ENCODE measurements around the gene ENOX1.

Gene ENOX1

DNA sequence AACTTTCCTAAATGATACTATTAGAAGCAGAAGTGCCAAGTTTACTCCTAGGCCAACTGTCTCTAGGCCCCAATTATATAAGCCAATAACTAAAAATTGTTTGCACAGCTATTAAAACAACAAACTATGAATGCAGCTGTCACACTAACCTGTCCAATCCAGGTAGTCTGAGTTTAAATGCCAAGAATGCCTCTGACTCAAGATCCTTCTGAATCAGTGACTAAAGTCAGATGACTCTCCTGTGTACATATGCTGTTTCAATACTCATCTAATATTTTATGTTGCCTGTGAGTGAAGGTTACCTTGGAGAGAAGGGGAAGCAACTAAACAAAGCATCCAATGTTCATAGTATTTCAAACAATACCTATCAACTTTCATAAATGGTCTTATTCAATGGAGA is 257.0 kb downstream of the ENOX1 start:
- DNase-seq, result no peak

GRCh38 chr13:43528992-43529391 is 257.8 kb downstream of the ENOX1 start:
- DNase-seq, result no peak

- no peak for DNase-seq
Measured at GRCh38 chr13:43522788-43523187, 264.0 kb downstream of the ENOX1 start.

DNA sequence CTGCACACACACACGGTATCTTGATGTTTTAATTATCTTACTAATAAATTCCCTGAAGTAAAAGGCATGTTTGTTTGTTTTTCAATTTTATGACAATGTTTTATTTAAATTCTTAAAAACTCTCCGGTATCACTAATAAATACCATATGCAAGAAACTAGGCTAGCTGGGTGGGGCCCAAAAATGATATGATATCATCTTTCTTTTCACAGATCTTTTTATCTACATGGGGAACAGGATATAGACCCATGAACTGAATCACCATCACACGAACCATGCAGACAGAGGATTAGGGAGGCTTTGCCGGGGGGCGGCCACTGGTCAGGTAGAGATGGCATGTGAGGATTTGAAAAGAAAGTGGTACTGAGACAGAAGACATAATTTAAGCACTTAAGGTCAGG is 266.4 kb downstream of the ENOX1 start:
- DNase-seq, result no peak

DNA sequence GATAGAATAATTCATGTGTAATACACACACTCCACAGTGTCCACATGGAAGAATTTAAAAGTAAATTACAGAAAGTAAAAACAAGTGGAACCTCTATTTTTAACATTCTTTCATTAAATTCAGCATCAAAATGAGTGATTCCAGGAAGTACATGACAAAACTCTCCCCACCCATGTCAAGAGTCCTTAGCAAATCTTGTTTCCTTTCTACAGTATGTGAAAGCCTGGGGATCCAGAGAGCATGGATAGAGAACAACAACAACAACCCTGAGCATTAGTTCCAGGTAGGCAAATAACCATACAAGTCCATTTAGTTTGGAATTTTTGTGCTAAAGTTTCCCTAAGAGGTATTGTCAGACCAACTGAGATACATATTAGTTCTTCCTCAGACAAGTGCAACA is 267.9 kb downstream of the ENOX1 start:
- no peak for DNase-seq

- no peak for DNase-seq
Measured at GRCh38 chr13:43516401-43516833, 270.4 kb downstream of the ENOX1 start.

- no peak for DNase-seq
Measured at GRCh38 chr13:43515531-43515930, 271.2 kb downstream of the ENOX1 start.

DNA sequence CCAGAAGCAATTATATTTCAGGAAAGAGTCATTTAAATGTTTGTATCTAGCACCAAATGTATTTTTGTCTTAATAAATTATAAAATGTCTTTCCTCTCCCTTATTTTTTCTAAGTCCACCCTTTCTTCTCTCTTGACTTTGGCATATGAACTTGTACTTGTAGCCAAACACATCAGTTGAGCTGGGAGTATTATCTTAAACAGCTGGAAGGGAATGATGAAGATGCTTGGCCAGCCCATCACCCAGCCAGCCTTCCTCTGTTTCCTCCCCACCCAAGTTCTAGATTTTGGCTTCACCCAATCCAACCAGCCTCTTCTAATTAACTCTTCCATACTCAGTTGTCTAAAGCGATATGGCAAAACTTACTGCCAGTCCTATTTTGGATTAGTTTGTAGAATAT is 272.5 kb downstream of the ENOX1 start:
- no peak for DNase-seq

DNA sequence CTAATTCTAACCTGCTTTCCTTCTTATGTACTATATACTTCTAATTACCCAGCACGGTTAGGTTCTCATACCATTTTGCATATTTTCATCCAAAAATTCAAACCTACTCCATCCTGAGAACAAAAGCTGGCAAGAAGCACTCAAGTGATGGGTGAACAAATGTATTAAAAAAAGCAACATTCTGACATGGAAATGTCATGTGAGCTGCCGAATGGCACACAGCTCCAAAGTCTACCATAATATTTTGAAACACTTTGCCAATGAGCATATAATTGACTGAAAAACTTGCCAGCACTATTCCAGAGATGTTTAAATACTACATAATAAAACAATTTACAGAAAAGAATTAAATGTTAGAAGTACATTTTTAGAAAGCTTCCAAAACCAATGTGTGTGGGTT is 274.6 kb downstream of the ENOX1 start:
- no peak for DNase-seq

DNA sequence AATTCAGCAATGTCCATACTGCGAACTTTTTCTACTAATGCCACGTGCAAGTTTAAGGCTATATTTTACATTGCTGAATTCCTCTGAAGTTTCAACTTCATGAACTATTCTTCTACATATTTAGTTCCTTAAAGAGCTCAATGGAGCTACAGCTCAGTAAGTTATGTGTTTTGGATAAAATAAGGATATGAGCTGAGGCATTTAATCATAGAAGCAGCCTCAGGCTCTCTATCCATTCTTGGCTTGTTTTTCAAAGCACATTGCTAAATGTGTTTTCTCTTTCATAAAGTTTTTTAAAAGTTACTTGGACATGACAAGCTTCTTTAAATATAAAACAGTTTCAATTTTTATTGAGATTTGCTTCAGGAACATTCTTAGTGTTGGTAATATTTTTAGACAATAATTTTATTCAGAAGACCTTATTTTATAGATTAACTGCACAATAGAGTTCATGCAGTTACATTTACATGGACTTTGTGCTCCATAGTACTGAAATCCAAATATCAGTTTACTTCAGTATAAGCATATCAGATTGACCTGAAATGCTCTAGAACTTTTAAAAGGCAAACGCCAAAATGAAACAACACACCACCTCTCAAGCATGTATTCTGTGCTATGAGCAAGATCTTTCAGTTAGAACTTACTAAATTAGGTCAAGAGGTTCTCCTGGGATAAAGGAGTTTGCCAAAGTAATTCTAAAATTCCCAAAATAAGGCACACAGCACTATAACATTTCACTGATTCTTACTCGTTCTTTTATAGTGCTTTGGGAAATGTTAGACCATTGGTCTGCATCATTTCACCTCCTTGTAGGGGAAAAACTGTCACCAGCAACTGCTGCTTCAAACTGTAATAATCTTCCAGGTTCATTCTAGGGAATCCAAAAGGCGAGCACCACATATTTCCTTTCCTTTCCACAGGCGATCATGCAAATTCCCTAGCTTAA is 275.5 kb downstream of the ENOX1 start:
- no peak for DNase-seq

DNA sequence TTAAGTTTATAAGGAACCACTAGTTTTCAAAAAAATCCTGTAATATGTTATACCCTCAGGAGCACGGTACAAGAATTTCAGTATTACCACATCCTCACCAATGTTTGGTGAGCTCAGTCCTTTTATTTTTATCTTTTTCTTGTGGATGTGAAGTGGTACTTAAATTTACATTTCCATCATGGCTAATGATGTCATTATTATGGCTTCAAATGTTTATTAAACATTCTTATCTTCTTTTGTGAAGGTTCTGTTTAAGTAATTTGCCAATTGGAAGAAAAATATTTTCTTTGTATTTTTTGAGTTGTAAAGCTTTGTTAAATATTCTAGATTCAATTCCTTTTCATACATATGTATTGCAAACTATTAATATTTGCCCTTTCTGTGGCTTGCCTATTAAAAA is 291.0 kb downstream of the ENOX1 start:
- DNase-seq, result no peak

DNA sequence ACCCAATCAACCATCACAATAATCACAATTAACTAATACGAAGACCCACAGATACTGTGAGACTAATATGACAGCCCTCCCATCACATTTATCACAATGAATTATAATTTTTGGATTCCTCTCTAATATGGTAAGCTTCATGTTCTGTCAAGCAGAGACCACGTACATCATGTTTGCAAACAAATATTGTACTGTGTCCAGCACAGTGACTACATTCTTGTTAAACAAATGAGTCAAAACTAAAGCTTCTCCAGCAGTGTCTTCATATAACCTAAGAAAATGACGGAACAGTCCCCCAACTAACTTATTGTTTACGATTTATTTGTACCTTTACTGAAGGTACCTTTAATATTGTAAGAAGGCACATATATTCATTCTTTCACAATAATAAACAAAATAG is 292.6 kb downstream of the ENOX1 start:
- DNase-seq, result no peak

GRCh38 chr13:43493496-43494000 is 293.2 kb downstream of the ENOX1 start:
- DNase-seq, result no peak

DNA sequence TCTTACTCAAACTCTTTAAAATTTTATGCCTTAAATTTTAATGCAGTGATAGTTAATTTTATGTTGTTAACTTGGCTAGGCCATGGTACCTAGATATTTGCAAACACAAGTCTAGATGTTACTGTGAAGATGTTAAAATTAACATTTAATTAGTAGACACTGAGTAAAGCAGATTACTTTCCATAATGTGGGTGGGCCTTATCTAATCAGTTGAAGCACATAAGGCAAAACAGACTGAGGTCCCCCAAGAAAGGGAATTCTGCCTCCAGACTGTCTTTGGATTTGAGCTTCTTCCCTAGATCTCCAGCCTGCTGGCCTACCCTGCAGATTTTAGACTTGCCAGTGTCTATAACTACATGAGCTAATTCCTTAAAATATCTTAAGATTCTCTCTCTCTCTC is 294.0 kb downstream of the ENOX1 start:
- DNase-seq, result no peak

DNA sequence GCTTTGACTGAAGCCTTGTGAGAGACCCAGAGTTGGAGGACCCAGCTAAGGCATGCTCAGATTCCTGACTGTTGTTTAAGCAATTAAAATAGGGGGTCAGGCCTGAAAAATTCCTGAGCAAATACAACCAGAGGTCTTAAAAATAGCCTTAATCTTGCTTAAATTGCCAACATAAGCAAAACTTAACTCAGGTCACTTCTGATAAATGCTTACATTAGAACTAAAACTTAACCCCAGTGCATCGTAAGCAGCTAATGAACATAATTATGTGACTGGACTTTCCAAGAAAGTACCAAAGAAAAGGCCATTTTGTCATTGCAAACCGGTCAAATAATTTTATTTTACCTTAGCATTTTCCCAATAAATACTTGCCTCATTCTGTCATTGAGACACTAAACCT is 294.5 kb downstream of the ENOX1 start:
- DNase-seq, result no peak

DNA sequence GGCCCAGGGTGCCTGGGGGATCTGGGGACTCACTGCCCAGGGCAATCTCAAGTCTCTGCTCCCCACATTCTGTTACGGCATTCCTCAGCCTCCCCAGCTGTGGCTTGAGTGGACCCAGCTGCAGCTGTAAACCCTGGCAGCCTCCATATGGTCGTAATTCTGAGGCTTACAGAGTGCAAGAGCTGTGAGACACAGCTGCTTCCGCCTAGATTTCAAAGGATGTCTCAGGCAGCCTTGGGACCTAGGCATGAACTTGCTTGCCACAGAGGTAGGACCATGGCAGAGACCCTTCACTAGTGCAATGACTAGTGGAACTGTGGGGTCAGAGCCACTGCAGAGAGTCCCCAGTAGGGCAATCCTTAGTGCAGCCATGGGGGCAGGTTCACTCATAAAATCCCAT is 297.5 kb downstream of the ENOX1 start:
- DNase-seq, result no peak

- no peak for DNase-seq
Measured at GRCh38 chr13:43487885-43488284, 298.9 kb downstream of the ENOX1 start.

- no peak for DNase-seq
Measured at GRCh38 chr13:43487461-43487860, 299.3 kb downstream of the ENOX1 start.

DNA sequence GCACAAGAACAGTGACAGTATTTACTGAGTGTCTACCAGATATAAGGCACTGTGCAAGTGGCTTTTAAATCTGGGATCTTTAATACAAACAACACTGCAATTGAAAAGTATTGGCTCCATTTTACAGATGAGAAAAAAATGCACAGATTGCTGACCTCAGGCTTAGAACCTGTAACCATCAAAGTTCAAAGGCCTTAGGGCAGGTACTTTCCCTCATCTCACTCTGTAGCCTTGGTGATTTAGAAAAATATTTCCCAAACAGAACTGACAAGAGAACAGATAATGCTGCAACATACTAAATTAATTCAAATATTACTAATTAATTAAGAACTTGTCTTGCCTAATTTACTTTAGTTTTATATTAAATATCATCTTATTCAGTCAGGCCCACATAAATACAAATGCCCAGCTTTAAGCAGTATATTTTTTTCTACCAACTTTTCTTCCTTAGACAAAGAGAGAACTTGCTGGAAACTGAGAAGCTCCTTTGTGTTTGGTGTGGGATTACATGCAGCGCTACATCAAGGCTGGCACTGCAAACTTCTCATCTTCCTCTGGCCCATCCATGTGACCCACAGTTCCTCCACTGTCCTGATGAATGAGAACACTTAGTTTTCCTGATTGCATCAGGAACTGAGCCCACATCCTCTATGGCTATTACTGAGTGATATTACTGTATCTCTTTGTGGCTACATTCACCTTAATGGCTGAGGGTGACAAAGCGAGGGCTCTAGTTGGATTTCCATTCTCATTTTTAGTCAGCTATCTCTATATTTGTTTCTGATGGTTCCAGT is 302.1 kb downstream of the ENOX1 start:
- DNase-seq, result no peak

- no peak for DNase-seq
Measured at GRCh38 chr13:43483930-43484329, 302.8 kb downstream of the ENOX1 start.

DNA sequence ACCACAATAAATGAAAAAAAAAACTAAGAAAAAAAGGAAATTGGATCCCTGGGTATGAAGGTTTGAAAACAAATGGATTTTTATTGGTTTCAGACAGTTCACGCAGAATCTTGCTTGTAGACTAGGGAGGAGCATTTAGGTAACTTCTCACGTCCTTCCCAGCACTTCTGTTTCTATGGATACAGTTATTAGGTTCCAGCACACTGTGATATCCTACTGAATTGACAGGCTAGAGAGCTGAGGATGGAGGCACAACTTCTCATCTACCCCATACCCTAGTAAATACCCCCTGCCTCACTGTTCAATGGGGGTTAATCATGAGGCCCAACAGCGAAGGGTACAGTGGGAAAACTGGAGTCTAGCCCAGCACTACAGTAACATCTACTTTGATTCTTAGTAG is 304.1 kb downstream of the ENOX1 start:
- DNase-seq, result no peak

- no peak for DNase-seq
Measured at GRCh38 chr13:43482026-43482425, 304.7 kb downstream of the ENOX1 start.

- no peak for DNase-seq
Measured at GRCh38 chr13:43478902-43479301, 307.9 kb downstream of the ENOX1 start.

- no peak for DNase-seq
Measured at GRCh38 chr13:43478211-43478610, 308.6 kb downstream of the ENOX1 start.

Measured in activated T-cell treated with anti-CD3 and anti-CD28 coated beads for 4 hours (primary cell).